DOHH2 (cell line): Measurements from ENCODE around the gene SOX5.

ENCODE experiments used
- CTCF ChIP-seq: fragments of 200-600 bp; sonication (generic); IDR thresholded peaks from one replicate; pipeline ENCODE4 v1.5.1; 2014; ENCODE audit warnings: antibody characterized with exemption, mild to moderate bottlenecking, low read depth, low read length; ENCODE audit not compliant: poor library complexity, severe bottlenecking
- EZH2phosphoT487 ChIP-seq: fragments of 200-600 bp; sonication (generic); IDR thresholded peaks from 2 replicates; pipeline ENCODE4 v1.6.1; 2017; ENCODE audit warnings: borderline replicate concordance, mild to moderate bottlenecking, antibody characterized with exemption, low read length, moderate library complexity, mixed read lengths

GRCh38 chr12:23687947-23688346 is 261.5 kb downstream of the SOX5 start:
- TF ChIP-seq CTCF (no peak), EZH2phosphoT487 (no peak)
